Activated CD4-positive, alpha-beta T cell treated with anti-CD3 and anti-CD28 coated beads, Interleukin-2, amount 10 ng/mL, durations not matched to agents 7 days and 5 days (primary cell): ENCODE data around the gene C1D. TPM values are rescaled to one million over a fixed set of nuclear protein-coding genes. Genes with fewer than 3 reads are reported as not detected.
"Not testable (repeated sequence)": the region's sequence is repeated elsewhere in the genome, so short reads cannot be mapped to it uniquely, and the experiment has no call there.

Experiments
- CTCF ChIA-PET: fragments of 350-600 bp; sonication (Branson Sonifier 250); formaldehyde crosslinking; loops from one replicate; lab custom pipeline; 2021; ENCODE audit warnings: antibody characterized with exemption; lab: Charles Lee
- POLR2A ChIA-PET: fragments of 350-600 bp; sonication (Branson Sonifier 250); formaldehyde crosslinking; loops from one replicate; lab custom pipeline; 2021; ENCODE audit warnings: antibody characterized with exemption; lab: Charles Lee
- DNase-seq: peaks from one replicate; pipeline ENCODE4 v3.0.0-alpha.2; 2020
- H3K27ac Mint-ChIP-seq: one replicate; pipeline ENCODE4 v1.8.0; 2021; ENCODE audit warnings: mild to moderate bottlenecking, moderate library complexity, mixed read lengths
- H3K27me3 Mint-ChIP-seq: one replicate; pipeline ENCODE4 v1.8.0; 2021; ENCODE audit warnings: mixed read lengths
- H3K36me3 Mint-ChIP-seq: one replicate; pipeline ENCODE4 v1.8.0; 2021; ENCODE audit warnings: low read depth, mixed read lengths
- H3K4me1 Mint-ChIP-seq: one replicate; pipeline ENCODE4 v1.8.0; 2021; ENCODE audit warnings: mixed read lengths
- H3K4me3 Mint-ChIP-seq: one replicate; pipeline ENCODE4 v1.8.0; 2021; ENCODE audit warnings: mild to moderate bottlenecking, moderate library complexity, mixed read lengths
- H3K9me3 Mint-ChIP-seq: one replicate; pipeline ENCODE4 v1.8.0; 2021; ENCODE audit warnings: mixed read lengths
- total RNA-seq, 2 experiments: library from RNA; stranded (reverse); gene quantifications; one replicate each; pipeline ENCODE4 v1.2.3, GENCODE V29; 2021

The C1D gene
- total RNA-seq, 2 experiments from 2014 or later = 14.6 to 14.7 TPM

DNA sequence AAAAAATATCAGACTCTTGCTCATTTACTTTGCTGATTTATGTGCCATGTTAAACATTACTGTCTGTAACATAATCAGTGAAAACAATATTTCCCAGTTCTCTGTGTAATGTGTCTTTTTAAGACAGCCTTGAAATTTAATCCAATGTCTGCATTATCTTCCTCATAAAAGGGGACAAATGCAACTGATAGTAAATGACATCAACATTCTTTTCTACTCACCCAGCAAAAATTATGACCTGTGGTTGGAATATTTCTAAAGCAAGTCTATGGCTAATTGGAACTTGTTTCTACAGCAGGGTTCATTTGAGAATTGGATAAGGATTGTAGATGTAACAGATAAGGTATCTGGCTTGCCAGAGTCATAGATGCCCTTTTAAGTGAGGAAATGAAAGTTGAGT, 34.8 kb downstream of the C1D start:
- H3K36me3 Mint-ChIP-seq = no peaks in the 10 kb centered on the region
- H3K4me1 Mint-ChIP-seq = no peaks in the 10 kb centered on the region
- no peak overlapping the region for H3K4me3 Mint-ChIP-seq
- H3K9me3 Mint-ChIP-seq = no peaks in the 10 kb centered on the region
- no peak for DNase-seq
- ChIA-PET POLR2A (no interaction called here), CTCF (no interaction called here)
- no peak overlapping the region for H3K27ac Mint-ChIP-seq
- H3K27me3 Mint-ChIP-seq = peaks cover 25% of the 10 kb centered on the region

DNA sequence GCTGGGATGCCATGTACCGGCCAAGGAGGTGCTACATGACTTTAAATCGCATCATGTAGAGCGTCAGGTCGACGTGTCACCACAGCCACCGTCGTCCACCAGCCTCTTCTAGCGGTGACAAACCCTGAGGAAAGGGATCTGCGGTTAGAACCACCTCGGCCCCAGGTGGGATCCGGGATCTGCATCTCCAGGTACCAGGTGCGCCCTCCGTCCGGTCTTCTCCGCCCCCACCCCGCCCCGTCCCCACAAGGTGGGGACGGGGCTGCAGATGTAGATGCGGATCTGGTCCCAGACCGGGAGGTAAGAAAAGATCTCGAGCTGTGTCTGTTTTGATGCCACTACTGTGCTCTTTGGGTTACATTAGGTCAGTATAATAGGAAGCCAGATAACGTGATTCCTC, 38.4 kb downstream of the C1D start:
- no peak for DNase-seq
- Mint-ChIP-seq H3K36me3 (no peaks in the 10 kb centered on the region), H3K4me3 (no peak overlapping the region), H3K4me1 (no peaks in the 10 kb centered on the region), H3K27ac (no peak overlapping the region), H3K9me3 (no peaks in the 10 kb centered on the region), H3K27me3 (peaks cover 24% of the 10 kb centered on the region)
- ChIA-PET CTCF (interaction anchor here (1.0 kb wide), 1 partner anchor 27 kb away, joined by 4 read pairs; no protein-coding TSS in a partner anchor), POLR2A (no interaction called here)

DNA sequence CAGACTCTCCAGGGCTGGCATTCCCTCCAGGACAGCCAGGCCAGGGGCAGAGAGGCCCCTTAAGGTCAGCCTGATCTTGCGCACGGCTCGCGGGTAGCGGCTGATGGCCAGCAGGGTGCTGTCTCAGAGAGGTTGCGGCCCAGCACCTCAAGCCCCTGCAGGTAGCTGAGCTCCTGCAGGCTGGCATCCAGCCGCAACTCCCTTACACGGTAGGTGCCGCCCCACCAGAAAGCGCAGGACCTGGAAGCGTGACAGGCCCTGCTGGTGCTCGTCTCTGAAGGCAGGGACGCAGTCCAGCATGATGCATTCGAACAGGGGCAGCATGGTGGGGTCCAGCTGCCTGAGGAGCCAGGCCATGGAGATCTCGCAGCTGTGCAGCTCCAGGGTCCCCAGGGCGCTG, 38.9 kb downstream of the C1D start:
- Mint-ChIP-seq H3K4me1 (no peaks in the 10 kb centered on the region), H3K27me3 (peaks cover 24% of the 10 kb centered on the region), H3K36me3 (no peaks in the 10 kb centered on the region), H3K9me3 (no peaks in the 10 kb centered on the region), H3K4me3 (no peak overlapping the region), H3K27ac (no peak overlapping the region)
- ChIA-PET POLR2A (no interaction called here), CTCF (no interaction called here)
- DNase-seq = no peak

GRCh38 chr2:68018727-68019126, 44.1 kb downstream of the C1D start:
- no peak for DNase-seq
- Mint-ChIP-seq H3K36me3 (no peaks in the 10 kb centered on the region), H3K27me3 (peaks cover 13% of the 10 kb centered on the region), H3K4me1 (no peaks in the 10 kb centered on the region), H3K9me3 (no peaks in the 10 kb centered on the region), H3K4me3 (no peak overlapping the region), H3K27ac (no peak overlapping the region)
- CTCF ChIA-PET = no interaction called here
- POLR2A ChIA-PET = no interaction called here

- POLR2A ChIA-PET = no interaction called here
- Mint-ChIP-seq H3K9me3 (no peaks in the 10 kb centered on the region), H3K4me1 (no peaks in the 10 kb centered on the region), H3K36me3 (no peaks in the 10 kb centered on the region), H3K27me3 (peaks cover 14% of the 10 kb centered on the region), H3K27ac (no peak overlapping the region), H3K4me3 (no peak overlapping the region)
- CTCF ChIA-PET = no interaction called here
- DNase-seq = no peak
Measured at GRCh38 chr2:68009526-68009925, 53.3 kb downstream of the C1D start.

GRCh38 chr2:68000170-68000825, 62.5 kb downstream of the C1D start:
- H3K9me3 Mint-ChIP-seq = no peaks in the 10 kb centered on the region
- H3K27ac Mint-ChIP-seq = no peak overlapping the region
- no peak for DNase-seq
- POLR2A ChIA-PET = no interaction called here
- CTCF ChIA-PET = no interaction called here
- H3K4me3 Mint-ChIP-seq = no peak overlapping the region
- peaks cover 15% of the 10 kb centered on the region for H3K27me3 Mint-ChIP-seq
- no peaks in the 10 kb centered on the region for H3K36me3 Mint-ChIP-seq
- no peaks in the 10 kb centered on the region for H3K4me1 Mint-ChIP-seq

GRCh38 chr2:67999332-67999731, 63.5 kb downstream of the C1D start:
- H3K4me1 Mint-ChIP-seq = no peaks in the 10 kb centered on the region
- DNase-seq = no peak
- H3K27me3 Mint-ChIP-seq = peaks cover 9% of the 10 kb centered on the region
- no peaks in the 10 kb centered on the region for H3K36me3 Mint-ChIP-seq
- ChIA-PET POLR2A (no interaction called here), CTCF (no interaction called here)
- H3K4me3 Mint-ChIP-seq = no peak overlapping the region
- no peak overlapping the region for H3K27ac Mint-ChIP-seq
- H3K9me3 Mint-ChIP-seq = no peaks in the 10 kb centered on the region

- ChIA-PET CTCF (interaction anchor here (0.6 kb wide), 1 partner anchor 35 kb away, joined by 3 read pairs; no protein-coding TSS in a partner anchor), POLR2A (no interaction called here)
Measured at GRCh38 chr2:67997903-67998302, 64.9 kb downstream of the C1D start.

GRCh38 chr2:67997528-67997900, 65.3 kb downstream of the C1D start:
- Mint-ChIP-seq H3K36me3 (no peaks in the 10 kb centered on the region), H3K4me3 (no peak overlapping the region), H3K4me1 (no peaks in the 10 kb centered on the region), H3K27me3 (peaks cover 2% of the 10 kb centered on the region), H3K9me3 (no peaks in the 10 kb centered on the region), H3K27ac (no peak overlapping the region)
- CTCF ChIA-PET = interaction anchor here (0.6 kb wide), 2 partner anchors 27 to 34 kb away, joined by 3 to 4 read pairs; no protein-coding TSS in a partner anchor
- POLR2A ChIA-PET = no interaction called here
- no peak for DNase-seq

More at GRCh38 chr2:67997903-67998302, 64.9 kb downstream of the C1D start:
- Mint-ChIP-seq H3K9me3 (no peaks in the 10 kb centered on the region), H3K4me1 (no peaks in the 10 kb centered on the region), H3K27ac (no peak overlapping the region), H3K36me3 (no peaks in the 10 kb centered on the region), H3K27me3 (peaks cover 4% of the 10 kb centered on the region), H3K4me3 (no peak overlapping the region)
- no peak for DNase-seq

DNA sequence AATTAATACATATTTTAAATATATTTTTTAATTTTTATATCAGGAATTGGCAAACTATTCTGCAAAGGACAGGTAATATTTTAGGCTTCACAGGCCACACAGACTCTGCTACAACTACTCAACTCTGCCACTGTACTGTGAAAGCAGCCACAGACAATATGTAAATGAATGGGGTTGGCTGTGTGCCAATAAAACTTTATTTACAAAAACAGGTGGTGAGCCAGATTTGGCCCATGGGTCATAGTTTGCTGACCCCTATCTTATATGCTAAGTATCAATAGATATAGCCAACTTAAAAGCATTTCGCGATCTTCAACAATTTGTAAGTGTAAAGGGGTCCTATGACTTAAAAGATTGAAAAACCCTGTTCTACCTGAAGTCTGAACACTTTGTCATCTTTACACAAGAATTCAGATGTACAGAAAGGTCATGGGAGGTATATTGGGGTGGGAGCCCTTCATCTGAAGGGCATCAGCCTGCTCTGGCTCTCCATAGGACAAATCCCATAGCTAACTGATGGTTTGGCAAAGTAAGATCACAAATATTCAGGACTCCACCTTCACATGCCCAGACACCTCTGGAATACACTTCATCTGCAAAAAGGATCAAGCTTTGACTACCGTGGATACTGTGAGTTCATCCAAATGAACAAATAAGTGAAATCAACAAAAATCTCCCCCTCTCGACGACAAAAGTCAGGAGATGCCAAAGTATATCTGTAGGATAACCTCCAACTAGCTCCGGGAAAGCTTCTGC, 65.9 kb downstream of the C1D start:
- CTCF ChIA-PET = interaction anchor here (0.6 kb wide), 2 partner anchors 28 to 34 kb away, joined by 3 to 4 read pairs; no protein-coding TSS in a partner anchor
- no peaks in the 10 kb centered on the region for H3K36me3 Mint-ChIP-seq
- no peaks in the 10 kb centered on the region for H3K4me1 Mint-ChIP-seq
- POLR2A ChIA-PET = no interaction called here
- H3K27ac Mint-ChIP-seq = no peak overlapping the region
- H3K9me3 Mint-ChIP-seq = no peaks in the 10 kb centered on the region
- H3K4me3 Mint-ChIP-seq = no peak overlapping the region
- H3K27me3 Mint-ChIP-seq = no peaks in the 10 kb centered on the region
- DNase-seq = no peak

DNA sequence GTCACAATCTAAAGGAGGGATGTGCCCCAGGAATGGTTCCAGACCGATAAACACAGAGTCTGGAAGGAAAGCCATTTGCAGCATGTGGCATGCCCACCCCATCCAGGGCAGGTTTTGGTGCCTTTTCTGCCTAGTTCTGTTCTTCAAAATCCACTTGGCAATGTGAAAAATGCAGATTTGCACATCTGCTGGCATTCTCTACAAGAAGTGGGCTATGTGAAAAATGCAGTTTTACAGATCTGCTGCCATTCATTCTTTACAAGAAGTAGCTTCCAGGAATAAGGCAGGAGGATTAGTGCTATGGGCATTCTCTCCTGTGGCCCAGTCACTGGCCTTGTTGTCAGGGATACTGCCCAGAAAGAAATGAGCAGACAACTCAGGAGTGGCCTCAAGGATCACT, 68.1 kb downstream of the C1D start:
- Mint-ChIP-seq H3K4me3 (no peak overlapping the region), H3K4me1 (no peaks in the 10 kb centered on the region), H3K27me3 (no peaks in the 10 kb centered on the region), H3K27ac (no peak overlapping the region), H3K9me3 (no peaks in the 10 kb centered on the region), H3K36me3 (no peaks in the 10 kb centered on the region)
- CTCF ChIA-PET = no interaction called here
- POLR2A ChIA-PET = no interaction called here
- no peak for DNase-seq

DNA sequence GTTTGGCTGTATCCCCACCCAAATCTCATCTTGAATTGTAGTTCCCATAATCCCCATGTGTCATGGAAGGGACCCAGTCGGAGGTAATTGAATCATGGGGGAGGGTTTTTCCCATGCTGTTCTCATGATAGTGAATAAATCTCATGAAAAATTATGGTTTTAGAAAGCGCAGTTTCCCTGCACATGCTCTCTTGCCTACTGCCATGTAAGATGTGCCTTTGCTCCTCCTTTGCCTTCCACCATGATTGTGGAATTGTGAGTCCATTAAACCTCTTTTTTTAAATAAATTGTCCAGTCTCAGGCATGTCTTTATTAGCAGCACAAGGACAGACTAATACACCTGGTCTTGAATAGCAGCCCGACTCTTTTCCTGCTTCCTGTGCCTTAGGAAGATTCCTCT, 68.7 kb downstream of the C1D start:
- DNase-seq, H3K4me1 Mint-ChIP-seq, CTCF ChIA-PET, H3K4me3 Mint-ChIP-seq, POLR2A ChIA-PET, H3K9me3 Mint-ChIP-seq, H3K27ac Mint-ChIP-seq, H3K27me3 Mint-ChIP-seq, H3K36me3 Mint-ChIP-seq: not testable (repeated sequence)

- CTCF ChIA-PET = no interaction called here
Measured at GRCh38 chr2:67993329-67993728, 69.5 kb downstream of the C1D start.

More at GRCh38 chr2:67993329-67993728, 69.5 kb downstream of the C1D start:
- H3K36me3 Mint-ChIP-seq = no peaks in the 10 kb centered on the region
- POLR2A ChIA-PET = no interaction called here
- no peak overlapping the region for H3K27ac Mint-ChIP-seq
- no peaks in the 10 kb centered on the region for H3K4me1 Mint-ChIP-seq
- no peak for DNase-seq
- peaks cover 2% of the 10 kb centered on the region for H3K27me3 Mint-ChIP-seq
- no peaks in the 10 kb centered on the region for H3K9me3 Mint-ChIP-seq
- no peak overlapping the region for H3K4me3 Mint-ChIP-seq
